Measurements from ENCODE around the gene FRMD4A.

DNA sequence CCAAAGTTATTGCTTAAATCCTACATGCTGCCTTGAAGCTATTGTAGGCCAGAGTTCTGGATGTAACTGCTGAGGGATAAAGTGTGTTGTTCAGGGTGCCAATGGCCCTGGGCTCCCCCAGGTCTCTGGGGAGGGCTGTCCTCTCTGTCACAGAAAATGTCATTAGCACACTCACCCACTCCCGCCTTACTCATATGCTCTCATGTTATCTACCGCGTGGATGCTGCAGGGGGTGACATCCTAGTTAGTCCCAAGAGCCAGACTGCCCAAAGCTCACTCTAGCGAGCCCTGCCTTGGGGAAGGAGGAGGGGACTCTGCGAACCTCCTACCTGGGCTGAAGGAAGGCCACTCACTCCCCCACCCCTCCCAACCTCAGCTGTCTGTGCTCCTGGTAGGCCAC, 122.5 kb downstream of the FRMD4A start:
- no peak for TF ChIP-seq MAFK (IDR thresholded peaks at IDR 0.05; ENCODE audit: low read depth, low read length)
- TF ChIP-seq, protein P1, sequence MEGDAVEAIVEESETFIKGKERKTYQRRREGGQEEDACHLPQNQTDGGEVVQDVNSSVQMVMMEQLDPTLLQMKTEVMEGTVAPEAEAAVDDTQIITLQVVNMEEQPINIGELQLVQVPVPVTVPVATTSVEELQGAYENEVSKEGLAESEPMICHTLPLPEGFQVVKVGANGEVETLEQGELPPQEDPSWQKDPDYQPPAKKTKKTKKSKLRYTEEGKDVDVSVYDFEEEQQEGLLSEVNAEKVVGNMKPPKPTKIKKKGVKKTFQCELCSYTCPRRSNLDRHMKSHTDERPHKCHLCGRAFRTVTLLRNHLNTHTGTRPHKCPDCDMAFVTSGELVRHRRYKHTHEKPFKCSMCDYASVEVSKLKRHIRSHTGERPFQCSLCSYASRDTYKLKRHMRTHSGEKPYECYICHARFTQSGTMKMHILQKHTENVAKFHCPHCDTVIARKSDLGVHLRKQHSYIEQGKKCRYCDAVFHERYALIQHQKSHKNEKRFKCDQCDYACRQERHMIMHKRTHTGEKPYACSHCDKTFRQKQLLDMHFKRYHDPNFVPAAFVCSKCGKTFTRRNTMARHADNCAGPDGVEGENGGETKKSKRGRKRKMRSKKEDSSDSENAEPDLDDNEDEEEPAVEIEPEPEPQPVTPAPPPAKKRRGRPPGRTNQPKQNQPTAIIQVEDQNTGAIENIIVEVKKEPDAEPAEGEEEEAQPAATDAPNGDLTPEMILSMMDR (conservative IDR thresholded peaks at IDR 0.05; ENCODE audit: low read depth, low read length), result no peak

All from IMR-90 (cell line).